NCI-H2029 (cell line): Measurements from ENCODE around the gene TTC33.
"Not testable (repeated sequence)": the region's sequence is repeated elsewhere in the genome, so short reads cannot be mapped to it uniquely, and the experiment has no call there.

Experiments
- DNase-seq: peaks from one replicate; lab custom pipeline; 2025; lab: John Stamatoyannopoulos, UW

TTC33 gene

GRCh38 chr5:40755407-40756365, at the start of gene TTC33:
TSS of gene TTC33 (minus strand) at chr5:40755961. CDS start at chr5:40747018, 8,943 bp downstream.
- peak; percentile 90 for DNase-seq

- no peak for DNase-seq
These were observed 46.2 kb upstream of the TTC33 start for GRCh38 chr5:40801771-40802562.

- DNase-seq: no peak
These were observed 43.5 kb upstream of the TTC33 start for GRCh38 chr5:40799258-40799657.

- no peak for DNase-seq
These were observed 43.0 kb upstream of the TTC33 start for GRCh38 chr5:40798801-40799210.

GRCh38 chr5:40798012-40798800, 42.4 kb upstream of the TTC33 start, which contains the start of gene PRKAA1:
TSS of gene PRKAA1 (minus strand) at chr5:40798374. CDS start at chr5:40798189, 185 bp downstream.
- peak; percentile 67 for DNase-seq

GRCh38 chr5:40797273-40798011, 41.7 kb upstream of the TTC33 start:
- peak; percentile 47 for DNase-seq

GRCh38 chr5:40796487-40796889, 40.7 kb upstream of the TTC33 start:
- DNase-seq: no peak

GRCh38 chr5:40794877-40795276, 39.1 kb upstream of the TTC33 start:
- not testable (repeated sequence) for DNase-seq

- not testable (repeated sequence) for DNase-seq
These were observed 38.6 kb upstream of the TTC33 start for GRCh38 chr5:40794340-40794739.

- not testable (repeated sequence) for DNase-seq
These were observed 36.9 kb upstream of the TTC33 start for GRCh38 chr5:40792691-40793090.

GRCh38 chr5:40791715-40792139, 36.0 kb upstream of the TTC33 start:
- no peak for DNase-seq

GRCh38 chr5:40790947-40791593, 35.3 kb upstream of the TTC33 start:
- no peak for DNase-seq

- not testable (repeated sequence) for DNase-seq
These were observed 33.2 kb upstream of the TTC33 start for GRCh38 chr5:40788941-40789340.

- DNase-seq: no peak
These were observed 32.2 kb upstream of the TTC33 start for GRCh38 chr5:40787986-40788385.

GRCh38 chr5:40786664-40787063, 30.9 kb upstream of the TTC33 start:
- not testable (repeated sequence) for DNase-seq

- DNase-seq: no peak
These were observed 29.2 kb upstream of the TTC33 start for GRCh38 chr5:40784916-40785315.

GRCh38 chr5:40784027-40784653, 28.4 kb upstream of the TTC33 start:
- DNase-seq: no peak

GRCh38 chr5:40781843-40782409, 26.2 kb upstream of the TTC33 start:
- DNase-seq: no peak

GRCh38 chr5:40780858-40781257, 25.1 kb upstream of the TTC33 start:
- no peak for DNase-seq

- no peak for DNase-seq
These were observed 24.4 kb upstream of the TTC33 start for GRCh38 chr5:40780199-40780598.
